Measurements from ENCODE around the gene CLIC1. TPM values are rescaled to one million over a fixed set of nuclear protein-coding genes. Genes with fewer than 3 reads are reported as not detected.

CLIC1 gene
- total and polyA plus RNA-seq, 3 donors from 2014 or later, result 35.4 to 130 (median 93.5) TPM

DNA sequence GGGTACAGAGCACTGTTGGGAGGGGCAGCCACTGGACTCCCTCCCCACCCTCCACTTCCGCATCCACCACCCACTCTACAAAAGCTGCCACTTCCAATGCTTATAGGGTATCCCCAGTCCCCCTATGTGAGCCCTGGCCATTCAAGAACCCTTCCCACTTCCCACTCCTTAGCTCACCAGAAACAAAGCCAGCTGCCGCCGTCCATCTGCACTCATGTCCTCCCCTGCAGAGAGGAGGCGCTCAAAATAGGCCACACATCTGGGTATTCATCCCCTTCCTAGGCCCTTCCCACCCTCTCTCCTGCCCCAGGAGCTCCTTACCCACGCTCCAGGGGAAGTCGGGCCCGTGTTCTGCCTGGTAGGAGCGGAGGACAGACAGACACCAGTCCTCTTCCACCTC is 49.0 kb downstream of the CLIC1 start:
- Histone ChIP-seq H3K27ac (no peak overlapping the region), H3K27me3 (no peaks in the 10 kb centered on the region), H3K36me3 (ENCODE audit: low read depth, missing control alignments) (no peaks in the 10 kb centered on the region), H3K4me1 (peaks cover 4% of the 10 kb centered on the region), H3K9me3 (no peaks in the 10 kb centered on the region), H3K4me3 (no peak overlapping the region)
- TF ChIP-seq POLR2A (IDR thresholded peaks at IDR 0.05), result no peak
- TF ChIP-seq, protein P1, sequence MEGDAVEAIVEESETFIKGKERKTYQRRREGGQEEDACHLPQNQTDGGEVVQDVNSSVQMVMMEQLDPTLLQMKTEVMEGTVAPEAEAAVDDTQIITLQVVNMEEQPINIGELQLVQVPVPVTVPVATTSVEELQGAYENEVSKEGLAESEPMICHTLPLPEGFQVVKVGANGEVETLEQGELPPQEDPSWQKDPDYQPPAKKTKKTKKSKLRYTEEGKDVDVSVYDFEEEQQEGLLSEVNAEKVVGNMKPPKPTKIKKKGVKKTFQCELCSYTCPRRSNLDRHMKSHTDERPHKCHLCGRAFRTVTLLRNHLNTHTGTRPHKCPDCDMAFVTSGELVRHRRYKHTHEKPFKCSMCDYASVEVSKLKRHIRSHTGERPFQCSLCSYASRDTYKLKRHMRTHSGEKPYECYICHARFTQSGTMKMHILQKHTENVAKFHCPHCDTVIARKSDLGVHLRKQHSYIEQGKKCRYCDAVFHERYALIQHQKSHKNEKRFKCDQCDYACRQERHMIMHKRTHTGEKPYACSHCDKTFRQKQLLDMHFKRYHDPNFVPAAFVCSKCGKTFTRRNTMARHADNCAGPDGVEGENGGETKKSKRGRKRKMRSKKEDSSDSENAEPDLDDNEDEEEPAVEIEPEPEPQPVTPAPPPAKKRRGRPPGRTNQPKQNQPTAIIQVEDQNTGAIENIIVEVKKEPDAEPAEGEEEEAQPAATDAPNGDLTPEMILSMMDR (IDR thresholded peaks at IDR 0.05), result no peak
- 81 to 91% methylated on average over 4 to 8 of the region's 8 CpGs for WGBS, 2 donors
- intact Hi-C loops (cut with DNase I; ENCODE audit: low total_unique reads), result no loop called here
- DNase-seq, result no peak

DNA sequence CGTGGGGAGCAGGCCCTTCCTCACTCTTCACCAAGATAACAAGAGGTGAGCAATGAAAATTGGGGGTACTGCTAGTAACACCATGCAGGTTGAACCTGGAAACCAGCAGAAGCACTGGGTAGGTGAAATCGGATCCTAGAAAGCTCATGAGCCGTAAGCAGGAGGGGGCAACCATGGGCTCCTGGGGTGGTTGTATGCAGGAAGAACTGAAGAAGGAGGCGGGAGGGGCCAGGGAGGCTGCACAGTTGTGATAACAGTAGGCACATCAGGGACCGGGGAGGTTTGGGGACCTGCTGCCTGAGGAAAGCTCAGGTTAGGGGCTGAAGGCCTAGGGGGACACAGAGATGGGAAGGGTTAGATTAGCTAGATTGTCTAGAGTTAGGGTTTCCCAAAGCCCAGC is 49.8 kb downstream of the CLIC1 start:
- WGBS, 2 donors, result 67 to 84% methylated on average over 5 of the region's 5 CpGs
- intact Hi-C loops (cut with DNase I; ENCODE audit: low total_unique reads), result no loop called here
- H3K36me3 ChIP-seq (ENCODE audit: low read depth, missing control alignments), result no peaks in the 10 kb centered on the region

DNA sequence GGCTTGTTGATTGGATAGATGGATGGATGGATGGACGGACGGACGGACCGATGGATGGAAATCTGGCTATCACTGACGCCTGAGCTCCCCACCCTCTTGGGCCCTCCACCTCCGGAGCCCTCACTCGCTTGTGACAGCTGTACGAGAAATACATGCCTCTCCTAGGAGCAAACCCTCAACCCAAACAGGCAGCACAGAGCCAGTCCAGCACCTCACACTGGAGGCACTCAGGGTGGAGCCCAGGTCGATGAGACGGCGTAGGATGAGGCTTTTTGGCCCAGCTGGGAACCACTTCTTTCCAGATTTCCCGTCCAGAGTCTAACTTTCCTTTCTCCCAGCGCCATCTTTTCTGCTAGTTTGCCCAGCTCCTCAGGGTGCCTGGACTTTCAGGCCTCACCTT is 52.7 kb downstream of the CLIC1 start:
- Histone ChIP-seq H3K9me3 (no peaks in the 10 kb centered on the region), H3K4me1 (peaks cover 12% of the 10 kb centered on the region), H3K36me3 (ENCODE audit: low read depth, missing control alignments) (no peaks in the 10 kb centered on the region), H3K27ac (no peak overlapping the region), H3K27me3 (no peaks in the 10 kb centered on the region), H3K4me3 (peak overlapping the region; percentile 4 to 51)
- TF ChIP-seq POLR2A (IDR thresholded peaks at IDR 0.05), result no peak
- TF ChIP-seq, protein P1 (IDR thresholded peaks at IDR 0.05), result no peak
- WGBS, 2 donors, result 53 to 66% methylated on average over 11 to 13 of the region's 13 CpGs
- intact Hi-C loops (cut with DNase I; ENCODE audit: low total_unique reads), result loop anchor here (5.0 kb wide), 1 partner anchor 149 kb away; no protein-coding TSS in a partner anchor
- no peak for DNase-seq

More for the DNA sequence above, 49.8 kb downstream of the CLIC1 start:
- Histone ChIP-seq H3K4me3 (no peak overlapping the region), H3K27ac (no peak overlapping the region), H3K9me3 (no peaks in the 10 kb centered on the region), H3K4me1 (peaks cover 9% of the 10 kb centered on the region), H3K27me3 (no peaks in the 10 kb centered on the region)
- no peak for TF ChIP-seq POLR2A (IDR thresholded peaks at IDR 0.05)
- TF ChIP-seq, protein P1 (IDR thresholded peaks at IDR 0.05), result no peak
- no peak for DNase-seq

DNA sequence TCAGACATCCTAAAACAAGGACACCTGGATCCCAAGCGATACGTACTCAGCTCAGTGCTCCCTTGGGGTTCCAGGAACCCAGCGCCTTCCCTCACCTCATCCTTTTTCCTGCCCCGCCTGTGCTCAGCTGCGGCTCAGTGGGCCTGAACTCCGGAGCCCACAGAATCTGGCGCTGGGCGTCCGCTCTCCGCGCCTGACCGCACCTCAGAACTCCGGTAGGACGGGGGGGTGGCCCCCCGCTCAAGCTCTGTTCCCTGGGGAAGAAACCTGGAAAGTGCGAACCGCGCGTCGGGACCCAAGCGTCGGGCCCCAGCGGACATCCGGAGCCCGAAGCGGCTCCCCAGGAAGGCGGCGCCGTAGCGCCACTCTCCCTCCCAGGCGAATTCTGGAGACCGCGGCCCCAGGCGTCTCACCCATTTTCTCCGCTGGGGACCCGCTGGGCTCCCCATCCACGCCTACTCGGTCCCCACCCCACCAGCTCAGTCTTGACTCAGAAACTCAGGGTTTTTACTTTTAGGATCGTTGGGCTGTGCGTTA is 55.1 kb downstream of the CLIC1 start:
- H3K9me3 ChIP-seq, result no peaks in the 10 kb centered on the region
- peak overlapping the region; percentile 47 to 62 for H3K4me3 ChIP-seq
- TF ChIP-seq POLR2A (IDR thresholded peaks at IDR 0.05), result no peak
- TF ChIP-seq, protein P1 (IDR thresholded peaks at IDR 0.05), result no peak
- WGBS, 2 donors, result 0 to 1% methylated on average over 14 to 40 of the region's 40 CpGs
- DNase-seq, result peak; percentile 43
- intact Hi-C loops (cut with DNase I; ENCODE audit: low total_unique reads), result loop anchor here (5.0 kb wide), 1 partner anchor 151 kb away; no protein-coding TSS in a partner anchor
- H3K4me1 ChIP-seq, result peaks cover 12% of the 10 kb centered on the region
- no peaks in the 10 kb centered on the region for H3K36me3 ChIP-seq (ENCODE audit: low read depth, missing control alignments)
- H3K27ac ChIP-seq, result peak overlapping the region in 1 of 2 donors; percentile 61
- H3K27me3 ChIP-seq, result no peaks in the 10 kb centered on the region

Small RNA genes within 50 kb of the gene (microRNA-seq; reads per million reads assigned to microRNA genes)
- 2.8 reads per million in 2 donors for gene MIR4646 (ENCODE audit: borderline number of aligned reads in 2 of 2, borderline replicate concordance in 1 of 2)

Small RNA genes within 50 kb of the gene (small RNA-seq; reads per million reads assigned to genes)
- gene LY6G6D (0 reads per million in 2 donors), gene MIR4646 (0 reads per million in 2 donors), gene MSH5-SAPCD1 (0 reads per million in 2 donors), gene RF00019 (0 reads per million in 2 donors), gene RNU6-850P (0 reads per million in 2 donors), gene SAPCD1 (0 reads per million in 2 donors)

Other genes with a start within 250 kb of the CLIC1 start
Only the 30 nearest of the 43 such genes appear.
- under 1 TPM; 0.24 to 0.31 TPM for gene TNF, start 161.0 kb downstream of the CLIC1 start, total RNA-seq
- gene TNF, start 161.0 kb downstream of the CLIC1 start, polyA plus RNA-seq (ENCODE audit: insufficient read depth, low read depth, low replicate concordance), result 1.1 TPM
- gene LTB, start 154.1 kb downstream of the CLIC1 start, total RNA-seq, result 1 to 10 TPM in 1 of 2 donors, not detected in 1; 2.0 TPM
- 7.2 TPM for gene LTB, start 154.1 kb downstream of the CLIC1 start, polyA plus RNA-seq (ENCODE audit: insufficient read depth, low read depth, low replicate concordance)
- gene LST1, start 150.3 kb downstream of the CLIC1 start, total RNA-seq, result 1 to 10 TPM in 1 of 2 donors, under 1 TPM in 1; 0.71 to 1.2 TPM
- 13.0 TPM for gene LST1, start 150.3 kb downstream of the CLIC1 start, polyA plus RNA-seq (ENCODE audit: insufficient read depth, low read depth, low replicate concordance)
- gene NCR3, start 143.5 kb downstream of the CLIC1 start, total RNA-seq, result 1 to 10 TPM in 1 of 2 donors, not detected in 1; 2.6 TPM
- gene NCR3, start 143.5 kb downstream of the CLIC1 start, polyA plus RNA-seq (ENCODE audit: insufficient read depth, low read depth, low replicate concordance), result 1.7 TPM
- gene AIF1, start 121.3 kb downstream of the CLIC1 start, total RNA-seq, result 1 to 10 TPM; 2.9 to 6.3 TPM
- 34.8 TPM for gene AIF1, start 121.3 kb downstream of the CLIC1 start, polyA plus RNA-seq (ENCODE audit: insufficient read depth, low read depth, low replicate concordance)
- gene PRRC2A, start 115.8 kb downstream of the CLIC1 start, total RNA-seq, result 100 to 1,000 TPM; 288 to 301 TPM
- gene PRRC2A, start 115.8 kb downstream of the CLIC1 start, polyA plus RNA-seq (ENCODE audit: insufficient read depth, low read depth, low replicate concordance), result 473 TPM
- 100 to 1,000 TPM; 654 to 710 TPM for gene BAG6, start 83.9 kb downstream of the CLIC1 start, total RNA-seq
- gene BAG6, start 83.9 kb downstream of the CLIC1 start, polyA plus RNA-seq (ENCODE audit: insufficient read depth, low read depth, low replicate concordance), result 861 TPM
- 1 to 10 TPM; 7.5 to 9.8 TPM for gene APOM, start 80.6 kb downstream of the CLIC1 start, total RNA-seq
- 27.9 TPM for gene APOM, start 80.6 kb downstream of the CLIC1 start, polyA plus RNA-seq (ENCODE audit: insufficient read depth, low read depth, low replicate concordance)
- 10 to 100 TPM; 13.9 to 17.8 TPM for gene C6orf47, start 75.8 kb downstream of the CLIC1 start, total RNA-seq
- gene C6orf47, start 75.8 kb downstream of the CLIC1 start, polyA plus RNA-seq (ENCODE audit: insufficient read depth, low read depth, low replicate concordance), result 11.9 TPM
- 10 to 100 TPM; 34.5 to 46.1 TPM for gene GPANK1, start 71.5 kb downstream of the CLIC1 start, total RNA-seq
- gene GPANK1, start 71.5 kb downstream of the CLIC1 start, polyA plus RNA-seq (ENCODE audit: insufficient read depth, low read depth, low replicate concordance), result 81.3 TPM
- 100 to 1,000 TPM; 397 to 421 TPM for gene CSNK2B, start 70.5 kb downstream of the CLIC1 start, total RNA-seq
- gene CSNK2B, start 70.5 kb downstream of the CLIC1 start, polyA plus RNA-seq (ENCODE audit: insufficient read depth, low read depth, low replicate concordance), result 523 TPM
- gene LY6G5B, start 66.6 kb downstream of the CLIC1 start, total RNA-seq, result 10 to 100 TPM; 14.0 to 15.9 TPM
- 16.3 TPM for gene LY6G5B, start 66.6 kb downstream of the CLIC1 start, polyA plus RNA-seq (ENCODE audit: insufficient read depth, low read depth, low replicate concordance)
- gene LY6G5C, start 55.5 kb downstream of the CLIC1 start, total RNA-seq, result 10 to 100 TPM in 1 of 2 donors, 1 to 10 TPM in 1; 8.7 to 18.3 TPM
- 14.0 TPM for gene LY6G5C, start 55.5 kb downstream of the CLIC1 start, polyA plus RNA-seq (ENCODE audit: insufficient read depth, low read depth, low replicate concordance)
- 10 to 100 TPM; 77.0 to 85.9 TPM for gene ABHD16A, start 33.2 kb downstream of the CLIC1 start, total RNA-seq
- 108 TPM for gene ABHD16A, start 33.2 kb downstream of the CLIC1 start, polyA plus RNA-seq (ENCODE audit: insufficient read depth, low read depth, low replicate concordance)
- not detected for gene LY6G6F, start 29.7 kb downstream of the CLIC1 start, total RNA-seq
- 0.41 TPM for gene LY6G6F, start 29.7 kb downstream of the CLIC1 start, polyA plus RNA-seq (ENCODE audit: insufficient read depth, low read depth, low replicate concordance)
- gene LY6G6D, start 21.2 kb downstream of the CLIC1 start, total RNA-seq, result not detected
- not detected for gene LY6G6D, start 21.2 kb downstream of the CLIC1 start, polyA plus RNA-seq (ENCODE audit: insufficient read depth, low read depth, low replicate concordance)
- gene LY6G6C, start 14.8 kb downstream of the CLIC1 start, total RNA-seq, result under 1 TPM in 1 of 2 donors, not detected in 1; 0.39 TPM
- 1.4 TPM for gene LY6G6C, start 14.8 kb downstream of the CLIC1 start, polyA plus RNA-seq (ENCODE audit: insufficient read depth, low read depth, low replicate concordance)
- gene MPIG6B, start 13.2 kb downstream of the CLIC1 start, total RNA-seq, result under 1 TPM; 0.74 to 0.94 TPM
- gene MPIG6B, start 13.2 kb downstream of the CLIC1 start, polyA plus RNA-seq (ENCODE audit: insufficient read depth, low read depth, low replicate concordance), result 1.3 TPM
- 10 to 100 TPM; 19.6 to 38.0 TPM for gene DDAH2, start 7.2 kb downstream of the CLIC1 start, total RNA-seq
- 50.8 TPM for gene DDAH2, start 7.2 kb downstream of the CLIC1 start, polyA plus RNA-seq (ENCODE audit: insufficient read depth, low read depth, low replicate concordance)
- 100 to 1,000 TPM in 1 of 2 donors, 10 to 100 TPM in 1; 77.6 to 135 TPM for gene MSH5, start 3.5 kb upstream of the CLIC1 start, total RNA-seq
- gene MSH5, start 3.5 kb upstream of the CLIC1 start, polyA plus RNA-seq (ENCODE audit: insufficient read depth, low read depth, low replicate concordance), result 36.2 TPM
- gene SAPCD1, start 26.1 kb upstream of the CLIC1 start, total RNA-seq, result 10 to 100 TPM; 10.4 to 11.6 TPM
- 5.9 TPM for gene SAPCD1, start 26.1 kb upstream of the CLIC1 start, polyA plus RNA-seq (ENCODE audit: insufficient read depth, low read depth, low replicate concordance)
- 1 to 10 TPM; 3.1 to 6.3 TPM for gene VWA7, start 40.8 kb upstream of the CLIC1 start, total RNA-seq
- gene VWA7, start 40.8 kb upstream of the CLIC1 start, polyA plus RNA-seq (ENCODE audit: insufficient read depth, low read depth, low replicate concordance), result 2.7 TPM
- gene VARS1, start 59.2 kb upstream of the CLIC1 start, total RNA-seq, result 100 to 1,000 TPM in 1 of 2 donors, 10 to 100 TPM in 1; 94.8 to 131 TPM
- gene VARS1, start 59.2 kb upstream of the CLIC1 start, polyA plus RNA-seq (ENCODE audit: insufficient read depth, low read depth, low replicate concordance), result 156 TPM
- gene LSM2, start 70.4 kb upstream of the CLIC1 start, total RNA-seq, result 10 to 100 TPM; 43.3 to 49.6 TPM
- 55.5 TPM for gene LSM2, start 70.4 kb upstream of the CLIC1 start, polyA plus RNA-seq (ENCODE audit: insufficient read depth, low read depth, low replicate concordance)
- gene HSPA1L, start 78.8 kb upstream of the CLIC1 start, total RNA-seq, result 10 to 100 TPM; 30.3 to 87.9 TPM
- 103 TPM for gene HSPA1L, start 78.8 kb upstream of the CLIC1 start, polyA plus RNA-seq (ENCODE audit: insufficient read depth, low read depth, low replicate concordance)
- gene HSPA1A, start 79.0 kb upstream of the CLIC1 start, total RNA-seq, result 100 to 1,000 TPM; 113 to 151 TPM
- gene HSPA1A, start 79.0 kb upstream of the CLIC1 start, polyA plus RNA-seq (ENCODE audit: insufficient read depth, low read depth, low replicate concordance), result 90.4 TPM
- 100 to 1,000 TPM; 167 to 204 TPM for gene HSPA1B, start 91.2 kb upstream of the CLIC1 start, total RNA-seq
- 127 TPM for gene HSPA1B, start 91.2 kb upstream of the CLIC1 start, polyA plus RNA-seq (ENCODE audit: insufficient read depth, low read depth, low replicate concordance)
- gene NEU1, start 126.3 kb upstream of the CLIC1 start, total RNA-seq, result 10 to 100 TPM; 31.7 to 65.9 TPM
- gene NEU1, start 126.3 kb upstream of the CLIC1 start, polyA plus RNA-seq (ENCODE audit: insufficient read depth, low read depth, low replicate concordance), result 27.4 TPM
- gene SLC44A4, start 142.5 kb upstream of the CLIC1 start, total RNA-seq, result 1 to 10 TPM in 1 of 2 donors, under 1 TPM in 1; 0.87 to 1.2 TPM
- gene SLC44A4, start 142.5 kb upstream of the CLIC1 start, polyA plus RNA-seq (ENCODE audit: insufficient read depth, low read depth, low replicate concordance), result 6.3 TPM
- 100 to 1,000 TPM; 102 to 106 TPM for gene EHMT2, start 161.2 kb upstream of the CLIC1 start, total RNA-seq
- gene EHMT2, start 161.2 kb upstream of the CLIC1 start, polyA plus RNA-seq (ENCODE audit: insufficient read depth, low read depth, low replicate concordance), result 82.2 TPM

All from testis (tissue), 3 donors.